Thyroid gland (tissue), 4 donors: Measurements from ENCODE around the gene CDH4.

Source experiments
- CTCF ChIP-seq, 6 experiments: fragments of 200-600 bp in 3 of 6; fragments of 450-650 bp in 3 of 6; sonication (generic) in 3 of 6; IDR thresholded peaks; one replicate each; pipeline ENCODE4 v1.5.1; 2016 to 2019; ENCODE audit warnings: antibody characterized with exemption in 6 of 6, mild to moderate bottlenecking in 2 of 6, inconsistent platforms in 1 of 6, moderate library complexity in 1 of 6
- POLR2A ChIP-seq, 2 donors: fragments of 450-650 bp; IDR thresholded peaks; one replicate each; pipeline ENCODE4 v1.6.1; 2017; ENCODE audit warnings: antibody characterized with exemption in 2 of 2, mild to moderate bottlenecking in 2 of 2, moderate library complexity in 1 of 2

- TF ChIP-seq POLR2A (IDR thresholded peaks at IDR 0.05), result no peak
- no peak for TF ChIP-seq CTCF (IDR thresholded peaks at IDR 0.05)
Observed at GRCh38 chr20:61694682-61695081, 442.6 kb downstream of the CDH4 start.
